ENCODE results near the gene OTOP3. TPM values are rescaled to one million over a fixed set of nuclear protein-coding genes. Genes with fewer than 3 reads are reported as not detected.

OTOP3 gene
- total RNA-seq, 1 donor from 2014 or later = not detected

- H3K27ac Mint-ChIP-seq (ENCODE audit: unreplicated experiment) = no peak overlapping the region
- H3K27me3 Mint-ChIP-seq (ENCODE audit: low read depth) = peaks cover 47% of the 10 kb centered on the region
Observed at GRCh38 chr17:74975943-74976342, 40.2 kb downstream of the OTOP3 start.

GRCh38 chr17:74977802-74978201, 42.1 kb downstream of the OTOP3 start:
- H3K4me3 Mint-ChIP-seq = peak overlapping the region; percentile 31
- no peak for DNase-seq (ENCODE audit: low read depth, low spot score)
- no peaks in the 10 kb centered on the region for H3K9me3 Mint-ChIP-seq
- peaks cover 37% of the 10 kb centered on the region for H3K27me3 Mint-ChIP-seq (ENCODE audit: low read depth)
- H3K36me3 Mint-ChIP-seq (ENCODE audit: low read depth) = no peaks in the 10 kb centered on the region
- H3K27ac Mint-ChIP-seq (ENCODE audit: unreplicated experiment) = no peak overlapping the region
- no peak for TF ChIP-seq CTCF (conservative IDR thresholded peaks at IDR 0.05)
- peaks cover 11% of the 10 kb centered on the region for H3K4me1 Mint-ChIP-seq

More at GRCh38 chr17:74975943-74976342, 40.2 kb downstream of the OTOP3 start:
- TF ChIP-seq CTCF (conservative IDR thresholded peaks at IDR 0.05) = no peak
- no peak for DNase-seq (ENCODE audit: low read depth, low spot score)
- Mint-ChIP-seq H3K4me1 (peaks cover 5% of the 10 kb centered on the region), H3K9me3 (no peaks in the 10 kb centered on the region), H3K36me3 (ENCODE audit: low read depth) (no peaks in the 10 kb centered on the region), H3K4me3 (peak overlapping the region; percentile 16)

GRCh38 chr17:74978240-74978639, 42.5 kb downstream of the OTOP3 start:
- H3K36me3 Mint-ChIP-seq (ENCODE audit: low read depth) = no peaks in the 10 kb centered on the region
- H3K9me3 Mint-ChIP-seq = no peaks in the 10 kb centered on the region
- DNase-seq (ENCODE audit: low read depth, low spot score) = no peak
- H3K4me1 Mint-ChIP-seq = peaks cover 7% of the 10 kb centered on the region
- peaks cover 33% of the 10 kb centered on the region for H3K27me3 Mint-ChIP-seq (ENCODE audit: low read depth)
- TF ChIP-seq CTCF (conservative IDR thresholded peaks at IDR 0.05) = no peak
- peak overlapping the region; percentile 31 for H3K4me3 Mint-ChIP-seq
- no peak overlapping the region for H3K27ac Mint-ChIP-seq (ENCODE audit: unreplicated experiment)

- no peak for DNase-seq (ENCODE audit: low read depth, low spot score)
Observed at GRCh38 chr17:74979408-74980146, 43.9 kb downstream of the OTOP3 start.

GRCh38 chr17:74981318-74981978, 45.8 kb downstream of the OTOP3 start:
- Mint-ChIP-seq H3K4me3 (peak overlapping the region; percentile 94), H3K27ac (ENCODE audit: unreplicated experiment) (peak overlapping the region; percentile 99), H3K4me1 (peaks cover 7% of the 10 kb centered on the region), H3K9me3 (no peaks in the 10 kb centered on the region), H3K27me3 (ENCODE audit: low read depth) (peaks cover 3% of the 10 kb centered on the region), H3K36me3 (ENCODE audit: low read depth) (no peaks in the 10 kb centered on the region)
- no peak for DNase-seq (ENCODE audit: low read depth, low spot score)
- no peak for TF ChIP-seq CTCF (conservative IDR thresholded peaks at IDR 0.05)

More at GRCh38 chr17:74979408-74980146, 43.9 kb downstream of the OTOP3 start:
- Mint-ChIP-seq H3K9me3 (no peaks in the 10 kb centered on the region), H3K27ac (ENCODE audit: unreplicated experiment) (no peak overlapping the region), H3K4me1 (peaks cover 7% of the 10 kb centered on the region), H3K4me3 (peak overlapping the region; percentile 71), H3K27me3 (ENCODE audit: low read depth) (peaks cover 20% of the 10 kb centered on the region), H3K36me3 (ENCODE audit: low read depth) (no peaks in the 10 kb centered on the region)
- TF ChIP-seq CTCF (conservative IDR thresholded peaks at IDR 0.05) = no peak
